Measurements from ENCODE around the gene KLHL40. TPM values are rescaled to one million over a fixed set of nuclear protein-coding genes. Genes with fewer than 3 reads are reported as not detected.

Gene KLHL40
- total RNA-seq, 4 donors from 2014 or later = 0.27 TPM; not detected in 3

- no peaks in the 10 kb centered on the region for H3K27me3 ChIP-seq
- H3K4me3 ChIP-seq = peak overlapping the region in 3 of 4 donors; percentile 67 to 70 (median 69)
- H3K36me3 ChIP-seq = no peaks in the 10 kb centered on the region
- no peaks in the 10 kb centered on the region for H3K9me3 ChIP-seq
- peaks cover 16 to 48% (median 27%) of the 10 kb centered on the region in 4 donors for H3K4me1 ChIP-seq
- 72% methylated on average over 4 of the region's 4 CpGs; no CpG with 5 or more reads in 1 of the 2 donors for WGBS, 2 donors (ENCODE audit: low coverage in 1 of 2)
- TF ChIP-seq POLR2AphosphoS5 (IDR thresholded peaks at IDR 0.05) (no peak), EP300 (IDR thresholded peaks at IDR 0.05; ENCODE audit: low read depth) (no peak), CTCF (IDR thresholded peaks at IDR 0.05) (no peak), POLR2A (IDR thresholded peaks at IDR 0.05) (no peak)
- no peak for DNase-seq
- intact Hi-C loops (cut with DNase I; ENCODE audit: low total_unique reads) = no loop called here
- in situ Hi-C loops (cut with MboI; ENCODE audit: low pct_ligation_motif_present in 1 of 4, low pct_unique_long_range_greater_than_20kb in 1 of 4, low sequenced_read_pairs in 3 of 4) = loop anchor here in 2 of 4 donors (10.0 kb wide), 1 partner anchor 89 kb away; no protein-coding TSS in a partner anchor
- peak overlapping the region; percentile 85 to 95 (median 90) for H3K27ac ChIP-seq
Measured at GRCh38 chr3:42655331-42655888, 29.9 kb upstream of the KLHL40 start.

- in situ Hi-C loops (cut with MboI; ENCODE audit: low pct_ligation_motif_present in 1 of 4, low pct_unique_long_range_greater_than_20kb in 1 of 4, low sequenced_read_pairs in 3 of 4) (loop anchor here in 2 of 4 donors (10.0 kb wide), 1 partner anchor 89 kb away; no protein-coding TSS in a partner anchor), intact Hi-C loops (cut with DNase I; ENCODE audit: low total_unique reads) (no loop called here)
- peak overlapping the region; percentile 85 to 95 (median 90) for H3K27ac ChIP-seq
Measured at GRCh38 chr3:42655980-42656679, 29.2 kb upstream of the KLHL40 start.

GRCh38 chr3:42656680-42657610 is 28.4 kb upstream of the KLHL40 start:
- TF ChIP-seq POLR2A (IDR thresholded peaks at IDR 0.05) (no peak), POLR2AphosphoS5 (IDR thresholded peaks at IDR 0.05) (no peak)
- intact Hi-C loops (cut with DNase I; ENCODE audit: low total_unique reads) = no loop called here
- no peak for DNase-seq
- WGBS, 2 donors (ENCODE audit: low coverage in 1 of 2) = 89% methylated on average over 9 of the region's 9 CpGs; no CpG with 5 or more reads in 1 of the 2 donors
- H3K36me3 ChIP-seq = no peaks in the 10 kb centered on the region
- in situ Hi-C loops (cut with MboI; ENCODE audit: low pct_ligation_motif_present in 1 of 4, low pct_unique_long_range_greater_than_20kb in 1 of 4, low sequenced_read_pairs in 3 of 4) = loop anchor here in 2 of 4 donors (10.0 kb wide), 1 partner anchor 88 kb away; no protein-coding TSS in a partner anchor
- no peak overlapping the region for H3K4me3 ChIP-seq
- no peaks in the 10 kb centered on the region for H3K9me3 ChIP-seq
- H3K27me3 ChIP-seq = no peaks in the 10 kb centered on the region
- H3K27ac ChIP-seq = peak overlapping the region in 2 of 4 donors; percentile 85 to 95
- peaks cover 12 to 36% (median 23%) of the 10 kb centered on the region in 4 donors for H3K4me1 ChIP-seq

More at GRCh38 chr3:42655980-42656679, 29.2 kb upstream of the KLHL40 start:
- TF ChIP-seq POLR2AphosphoS5 (IDR thresholded peaks at IDR 0.05) (no peak), CTCF (IDR thresholded peaks at IDR 0.05) (no peak), EP300 (IDR thresholded peaks at IDR 0.05; ENCODE audit: low read depth) (no peak)
- Histone ChIP-seq H3K4me1 (peaks cover 16 to 44% (median 24%) of the 10 kb centered on the region in 4 donors), H3K9me3 (no peaks in the 10 kb centered on the region), H3K36me3 (no peaks in the 10 kb centered on the region), H3K27me3 (no peaks in the 10 kb centered on the region), H3K4me3 (no peak overlapping the region)
- no peak for DNase-seq
- WGBS, 2 donors (ENCODE audit: low coverage in 1 of 2) = 84% methylated on average over 6 of the region's 6 CpGs; no CpG with 5 or more reads in 1 of the 2 donors

GRCh38 chr3:42657675-42658074 is 27.7 kb upstream of the KLHL40 start:
- Histone ChIP-seq H3K4me1 (peaks cover 5 to 29% (median 15%) of the 10 kb centered on the region in 4 donors), H3K9me3 (no peaks in the 10 kb centered on the region), H3K27me3 (no peaks in the 10 kb centered on the region), H3K36me3 (no peaks in the 10 kb centered on the region), H3K27ac (no peak overlapping the region), H3K4me3 (no peak overlapping the region)
- DNase-seq = no peak
- in situ Hi-C loops (cut with MboI; ENCODE audit: low pct_ligation_motif_present in 1 of 4, low pct_unique_long_range_greater_than_20kb in 1 of 4, low sequenced_read_pairs in 3 of 4) (loop anchor here in 2 of 4 donors (10.0 kb wide), 1 partner anchor 87 kb away; no protein-coding TSS in a partner anchor), intact Hi-C loops (cut with DNase I; ENCODE audit: low total_unique reads) (no loop called here)
- WGBS, 2 donors (ENCODE audit: low coverage in 1 of 2) = 82% methylated on average over 4 of the region's 4 CpGs; no CpG with 5 or more reads in 1 of the 2 donors
- TF ChIP-seq POLR2A (IDR thresholded peaks at IDR 0.05) = no peak
- TF ChIP-seq POLR2AphosphoS5 (IDR thresholded peaks at IDR 0.05) = no peak
- TF ChIP-seq EP300 (IDR thresholded peaks at IDR 0.05; ENCODE audit: low read depth) = no peak
- TF ChIP-seq CTCF (IDR thresholded peaks at IDR 0.05) = no peak
